ENCODE results near the gene RPS6KA1.
"Not testable (repeated sequence)": the region's sequence is repeated elsewhere in the genome, so short reads cannot be mapped to it uniquely, and the experiment has no call there.

The RPS6KA1 gene

DNA sequence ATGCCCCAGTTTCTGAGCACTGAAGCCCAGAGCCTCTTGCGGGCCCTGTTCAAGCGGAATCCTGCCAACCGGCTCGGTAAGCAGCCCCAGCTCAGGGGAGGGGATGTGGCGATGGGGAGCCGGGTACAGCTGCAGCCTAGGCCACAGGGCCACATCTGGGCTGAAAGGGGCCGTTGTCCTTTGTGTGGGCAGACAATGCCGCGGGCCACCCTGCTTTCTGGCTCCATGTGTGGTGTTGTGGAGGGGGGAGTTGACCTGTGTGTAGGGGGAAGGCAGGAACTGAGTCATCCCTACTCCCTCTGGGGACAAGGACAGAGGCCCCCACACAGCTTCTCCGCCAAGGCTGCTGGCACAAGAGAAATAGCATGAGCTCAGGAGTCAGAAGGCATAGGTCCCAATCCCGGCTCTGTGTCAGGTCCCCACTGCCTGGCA is 26.0 kb downstream of the RPS6KA1 start:
- DNase-seq (ENCODE audit: low read depth): no peak

GRCh38 chr1:26556111-26556510 is 26.6 kb downstream of the RPS6KA1 start:
- no peak for DNase-seq (ENCODE audit: low read depth)

DNA sequence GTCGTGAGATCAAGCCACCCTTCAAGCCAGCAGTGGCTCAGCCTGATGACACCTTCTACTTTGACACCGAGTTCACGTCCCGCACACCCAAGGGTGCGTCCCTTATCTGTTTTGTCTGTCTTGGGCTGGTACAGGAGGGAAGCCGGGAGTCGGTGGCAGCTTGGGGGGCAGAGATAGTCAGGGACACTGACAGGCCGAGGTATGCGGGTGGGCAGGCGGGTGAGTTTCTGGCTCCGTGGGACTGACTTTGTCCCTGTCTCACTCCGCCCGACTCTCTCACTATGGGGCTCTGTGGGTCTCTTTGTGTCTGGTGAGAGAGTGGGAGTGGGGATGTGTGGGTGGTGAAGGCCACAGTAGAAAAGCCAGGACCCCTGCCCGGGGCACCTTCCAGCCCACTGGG is 27.4 kb downstream of the RPS6KA1 start:
- no peak for DNase-seq (ENCODE audit: low read depth)

GRCh38 chr1:26558685-26559048 is 29.1 kb downstream of the RPS6KA1 start:
- no peak for DNase-seq (ENCODE audit: low read depth)

DNA sequence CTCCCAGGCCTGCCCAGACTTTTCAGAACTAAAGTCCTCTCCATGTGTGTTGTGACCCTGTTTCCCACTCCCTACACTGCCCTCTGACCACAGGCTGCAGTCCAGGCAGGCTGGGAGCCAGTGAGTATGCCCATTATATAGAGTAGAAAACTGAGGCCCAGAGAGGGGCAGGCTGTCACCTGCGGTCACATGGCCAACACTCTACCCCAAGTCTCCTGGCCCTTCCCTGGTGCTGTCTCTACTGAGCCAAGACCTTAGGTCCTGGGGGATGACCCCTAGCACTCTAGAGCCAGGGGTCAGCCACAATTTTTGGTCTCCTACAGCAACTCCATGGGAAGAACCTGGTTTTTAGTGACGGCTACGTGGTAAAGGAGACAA is 30.8 kb downstream of the RPS6KA1 start:
- DNase-seq (ENCODE audit: low read depth): no peak

GRCh38 chr1:26570287-26570686 is 40.7 kb downstream of the RPS6KA1 start:
- DNase-seq (ENCODE audit: low read depth): no peak

DNA sequence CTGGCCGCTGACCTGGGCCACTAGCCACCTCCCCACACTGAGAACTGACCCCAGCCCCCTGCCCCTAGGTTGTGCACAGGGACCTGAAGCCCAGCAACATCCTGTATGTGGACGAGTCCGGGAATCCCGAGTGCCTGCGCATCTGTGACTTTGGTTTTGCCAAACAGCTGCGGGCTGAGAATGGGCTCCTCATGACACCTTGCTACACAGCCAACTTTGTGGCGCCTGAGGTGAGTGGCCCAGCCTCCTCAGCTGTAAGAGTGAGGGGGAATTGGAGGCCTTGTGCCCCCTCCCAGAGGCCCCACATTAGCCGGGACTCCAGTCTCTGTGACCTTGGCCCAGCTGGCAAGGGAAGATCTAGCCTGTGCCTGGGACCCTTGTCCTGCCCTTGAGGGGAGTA is 41.8 kb downstream of the RPS6KA1 start:
- DNase-seq (ENCODE audit: low read depth): no peak

- no peak for DNase-seq (ENCODE audit: low read depth)
Measured at GRCh38 chr1:26574018-26574417, 44.5 kb downstream of the RPS6KA1 start.

- DNase-seq (ENCODE audit: low read depth): peak; percentile 7
Measured at GRCh38 chr1:26574719-26575251, 45.2 kb downstream of the RPS6KA1 start.

DNA sequence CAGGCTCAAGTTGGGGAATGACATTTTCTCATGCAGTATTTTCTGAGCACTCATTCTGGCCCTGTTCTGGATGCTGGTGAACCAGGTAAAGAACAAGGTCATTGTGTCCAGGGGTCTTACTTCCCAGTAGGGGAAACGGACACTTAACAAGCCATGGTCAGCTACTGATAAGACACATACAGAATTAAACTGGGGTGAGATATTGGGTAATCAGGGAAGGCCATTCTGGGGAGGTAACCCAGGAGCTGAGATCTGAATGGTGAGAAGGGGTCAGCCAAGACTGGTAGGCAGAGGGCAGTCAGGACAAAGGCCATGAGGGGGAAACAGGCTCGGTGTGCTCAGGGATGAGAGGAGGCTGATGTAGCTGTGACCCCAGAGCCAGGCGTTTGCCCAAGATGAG is 45.8 kb downstream of the RPS6KA1 start:
- DNase-seq (ENCODE audit: low read depth): no peak

- no peak for DNase-seq (ENCODE audit: low read depth)
Measured at GRCh38 chr1:26578167-26578566, 48.6 kb downstream of the RPS6KA1 start.

DNA sequence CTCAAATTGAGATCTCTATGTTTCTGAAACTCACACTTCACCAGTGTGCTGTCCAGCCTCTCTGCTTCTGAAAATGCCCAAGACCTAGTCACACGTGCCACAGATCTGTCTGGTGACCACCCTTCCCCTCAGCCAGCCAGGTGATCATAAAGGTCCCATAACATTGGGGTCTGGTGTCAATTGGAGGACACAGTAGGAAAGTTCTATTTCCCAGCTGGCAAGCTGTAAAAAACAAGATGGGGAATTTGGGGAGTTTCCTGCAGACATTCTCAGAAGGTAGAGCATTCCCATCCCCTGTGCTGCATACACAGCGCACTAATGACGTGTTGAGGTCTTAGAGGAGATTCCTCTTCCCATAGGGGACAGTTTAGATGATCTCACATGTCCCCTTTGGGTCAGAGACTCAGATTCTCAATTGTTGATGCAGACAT is 50.1 kb downstream of the RPS6KA1 start:
- DNase-seq (ENCODE audit: low read depth): no peak

DNA sequence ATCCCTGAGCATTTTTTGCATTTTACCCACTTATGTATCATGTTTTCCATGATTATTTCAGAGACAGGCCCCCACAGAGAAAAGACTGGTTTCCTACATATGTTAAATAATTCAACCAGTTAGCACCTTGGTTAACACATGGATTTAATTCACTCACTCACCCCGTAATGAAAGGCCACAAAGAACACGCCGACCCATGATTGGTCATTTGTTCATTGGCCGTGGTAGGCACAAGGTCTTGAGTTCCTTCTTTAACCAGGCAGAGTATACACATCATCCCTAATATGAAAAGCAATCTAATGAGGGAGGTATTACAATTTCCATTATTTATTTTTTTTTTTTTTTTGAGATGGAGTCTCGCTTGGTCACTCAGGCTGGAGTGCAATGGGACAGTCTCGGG is 50.6 kb downstream of the RPS6KA1 start:
- DNase-seq (ENCODE audit: low read depth): no peak

DNA sequence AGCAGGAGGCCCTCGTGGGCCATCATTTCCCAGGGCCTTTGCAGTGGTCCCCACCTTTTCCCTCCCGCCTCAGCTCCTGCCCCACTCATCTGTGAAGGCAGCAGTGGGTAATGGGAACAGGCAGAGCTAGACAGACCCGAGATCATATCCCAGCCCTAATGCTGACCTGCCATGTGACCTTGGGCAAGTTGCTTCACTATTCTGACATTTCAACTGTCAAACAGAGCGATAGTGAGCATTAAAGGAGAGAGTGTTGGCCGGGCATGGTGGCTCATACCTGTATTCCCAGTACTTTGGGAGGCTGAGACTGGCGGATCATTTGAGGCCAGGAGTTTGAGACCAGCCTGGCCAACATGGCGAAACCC is 51.7 kb downstream of the RPS6KA1 start:
- DNase-seq (ENCODE audit: low read depth): no peak

GRCh38 chr1:26582053-26582835 is 52.7 kb downstream of the RPS6KA1 start:
- no peak for DNase-seq (ENCODE audit: low read depth)

DNA sequence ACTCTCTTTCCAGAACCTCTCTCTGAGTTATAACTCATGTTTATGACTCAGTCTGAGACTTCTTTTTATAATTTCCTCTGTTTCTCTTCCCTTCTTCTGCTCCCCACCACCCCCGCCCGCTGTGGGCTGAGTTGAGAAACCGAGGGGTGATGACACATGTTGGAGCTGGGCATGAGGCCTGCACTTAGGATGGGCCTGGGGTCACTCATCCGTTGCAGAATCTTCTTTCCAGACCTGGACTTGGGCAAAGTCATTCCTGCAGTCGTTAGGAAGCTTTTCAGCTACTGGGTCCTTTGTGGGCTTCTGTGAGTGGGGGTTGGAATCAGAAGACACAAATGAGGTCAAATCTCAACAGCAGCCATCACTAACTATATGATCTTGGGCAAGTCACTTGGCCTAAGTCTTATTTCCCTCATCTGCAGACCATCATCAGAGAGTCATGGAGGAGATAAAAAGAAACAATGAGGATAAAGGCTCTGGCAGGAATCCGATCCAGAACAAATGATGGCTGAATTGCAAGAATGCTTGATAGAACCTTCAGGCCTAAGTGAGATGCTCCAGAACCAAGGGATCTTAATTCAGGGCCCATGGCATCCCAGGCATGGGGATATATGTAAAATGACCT is 53.4 kb downstream of the RPS6KA1 start:
- DNase-seq (ENCODE audit: low read depth): peak; percentile 56

DNA sequence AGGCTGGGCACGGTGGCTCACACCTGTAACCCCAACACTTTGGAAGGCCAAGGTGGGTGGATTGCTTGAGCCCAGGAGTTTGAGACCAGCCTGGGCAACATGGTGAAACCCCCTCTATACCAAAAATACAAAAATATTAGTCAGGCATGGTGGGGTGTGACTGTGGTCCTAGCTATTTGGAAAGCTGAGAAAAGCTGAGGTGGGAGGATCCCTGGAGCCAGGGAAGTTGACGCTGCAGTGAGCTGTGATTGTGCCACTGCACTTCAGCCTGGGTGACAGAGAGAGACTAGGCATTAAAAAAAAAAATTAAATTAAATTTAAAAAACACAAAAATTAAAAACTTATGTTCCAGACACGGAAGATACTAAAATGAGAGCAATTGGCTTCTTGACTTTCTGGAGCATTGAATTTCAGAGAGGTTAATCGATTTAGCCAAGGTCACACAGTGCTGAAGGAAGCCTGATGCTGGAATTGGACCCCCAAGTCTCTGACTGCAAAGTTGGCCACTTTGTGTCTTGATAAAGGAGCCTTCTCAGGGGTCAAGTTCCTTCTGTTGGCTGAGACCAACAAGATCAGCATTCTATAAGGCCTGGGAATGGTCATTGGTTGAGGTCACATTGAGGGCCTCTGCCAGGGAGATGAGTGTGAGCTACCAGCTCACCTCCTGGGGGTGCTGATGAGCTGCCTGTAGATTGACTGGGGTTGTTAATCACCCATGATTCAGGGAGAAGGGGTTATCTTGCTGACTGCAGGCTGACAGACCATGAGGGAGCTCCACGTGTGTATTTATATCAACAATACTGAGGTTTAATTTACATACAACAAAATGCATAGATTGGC is 54.3 kb downstream of the RPS6KA1 start:
- DNase-seq (ENCODE audit: low read depth): no peak

DNA sequence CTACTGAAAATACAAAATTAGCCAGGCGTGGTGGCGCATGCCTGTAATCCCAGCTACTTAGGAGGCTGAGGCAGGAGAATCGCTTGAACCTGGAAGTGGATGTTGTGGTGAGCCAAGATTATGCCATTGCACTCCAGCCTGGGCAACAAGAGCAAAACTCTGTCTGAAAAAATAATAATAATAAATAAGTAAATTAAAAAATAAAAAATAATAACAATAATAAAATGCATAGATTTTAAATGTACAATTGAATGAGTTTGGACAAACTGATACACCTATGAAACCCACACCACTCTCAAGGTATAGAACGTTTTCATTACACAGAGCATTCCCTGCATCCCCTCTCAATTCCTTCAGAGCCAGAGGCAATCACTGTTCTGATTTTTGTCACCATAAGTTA is 55.0 kb downstream of the RPS6KA1 start:
- DNase-seq (ENCODE audit: low read depth): not testable (repeated sequence)

- DNase-seq (ENCODE audit: low read depth): no peak
Measured at GRCh38 chr1:26585471-26585870, 55.9 kb downstream of the RPS6KA1 start.

DNA sequence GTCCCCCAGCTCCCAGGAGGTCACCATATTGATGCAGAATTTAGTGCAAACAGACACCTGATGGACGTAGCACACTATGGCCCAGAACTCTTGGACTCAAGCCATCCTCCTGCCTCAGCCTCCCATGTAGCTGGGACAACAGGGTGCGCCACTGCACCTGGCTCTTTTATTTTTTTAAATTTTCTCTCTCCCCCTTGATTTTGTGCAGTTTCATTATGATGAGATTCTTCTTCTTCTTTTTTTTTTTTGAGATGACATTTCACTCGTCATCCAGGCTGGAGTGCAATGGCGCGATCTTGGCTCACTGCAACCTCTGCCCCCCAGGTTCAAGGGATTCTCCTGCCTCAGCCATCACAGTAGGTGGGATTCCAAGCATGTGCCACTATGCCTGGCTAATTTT is 63.8 kb downstream of the RPS6KA1 start:
- DNase-seq (ENCODE audit: low read depth): no peak

DNA sequence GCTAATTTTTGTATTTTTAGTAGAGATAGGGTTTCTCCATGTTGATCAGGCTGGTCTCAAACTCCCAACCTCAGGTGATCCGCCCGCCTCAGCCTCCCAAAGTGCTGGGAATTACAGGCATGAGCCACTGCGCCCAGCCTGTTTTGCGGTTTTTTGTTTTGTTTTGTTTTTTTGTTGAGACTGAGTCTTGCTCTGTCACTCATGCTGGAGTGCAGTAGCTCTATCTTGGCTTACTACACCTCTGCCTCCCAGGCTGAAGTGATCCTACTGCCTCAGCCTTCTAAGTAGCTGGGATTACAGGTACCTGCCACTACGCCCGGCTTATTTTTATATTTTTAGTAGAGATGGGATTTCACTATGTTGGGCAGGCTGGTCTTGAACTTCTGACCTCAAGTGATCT is 65.0 kb downstream of the RPS6KA1 start:
- not testable (repeated sequence) for DNase-seq (ENCODE audit: low read depth)

DNA sequence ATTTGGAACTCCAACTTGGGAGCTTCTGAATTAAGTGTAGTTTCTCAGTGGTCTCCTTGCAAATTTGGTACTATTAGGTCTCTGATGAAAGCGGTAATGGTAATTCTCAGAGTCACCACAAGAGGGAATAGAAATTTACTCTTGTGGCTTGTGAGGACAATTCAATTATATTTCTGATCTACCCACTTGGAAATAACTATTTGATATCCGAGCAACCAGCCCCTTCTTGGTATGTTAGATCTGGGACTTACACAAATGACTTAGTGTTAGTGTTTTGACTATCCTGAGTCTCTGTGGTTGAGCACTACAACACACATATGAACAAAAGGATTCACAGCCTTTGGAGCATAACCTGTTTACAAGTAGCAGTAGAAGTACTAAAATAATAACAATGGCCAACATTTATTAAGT is 68.1 kb downstream of the RPS6KA1 start:
- DNase-seq (ENCODE audit: low read depth): no peak

DNA sequence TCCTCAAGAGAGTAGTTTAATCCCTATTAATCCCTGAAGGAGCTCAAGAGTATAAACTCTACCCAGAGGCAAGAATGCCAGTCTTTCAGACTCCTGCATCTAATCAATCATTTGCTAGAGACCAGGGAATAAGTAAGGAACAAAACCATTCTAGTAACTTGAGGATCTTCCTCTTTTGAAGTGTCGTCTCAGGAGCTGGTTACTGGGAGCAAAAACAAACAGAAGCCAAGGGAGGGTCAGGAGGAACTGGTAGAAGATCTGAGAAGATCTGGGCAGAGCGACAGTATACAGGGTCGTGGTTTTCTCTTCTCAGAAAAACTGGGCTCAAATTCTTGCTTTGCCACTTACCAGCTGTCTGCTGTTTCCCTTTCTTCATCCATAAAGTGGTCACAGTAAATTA is 69.3 kb downstream of the RPS6KA1 start:
- no peak for DNase-seq (ENCODE audit: low read depth)

All from GM04504 (cell line).